ENCODE measurements around the gene SH3GL2.

Gene SH3GL2

DNA sequence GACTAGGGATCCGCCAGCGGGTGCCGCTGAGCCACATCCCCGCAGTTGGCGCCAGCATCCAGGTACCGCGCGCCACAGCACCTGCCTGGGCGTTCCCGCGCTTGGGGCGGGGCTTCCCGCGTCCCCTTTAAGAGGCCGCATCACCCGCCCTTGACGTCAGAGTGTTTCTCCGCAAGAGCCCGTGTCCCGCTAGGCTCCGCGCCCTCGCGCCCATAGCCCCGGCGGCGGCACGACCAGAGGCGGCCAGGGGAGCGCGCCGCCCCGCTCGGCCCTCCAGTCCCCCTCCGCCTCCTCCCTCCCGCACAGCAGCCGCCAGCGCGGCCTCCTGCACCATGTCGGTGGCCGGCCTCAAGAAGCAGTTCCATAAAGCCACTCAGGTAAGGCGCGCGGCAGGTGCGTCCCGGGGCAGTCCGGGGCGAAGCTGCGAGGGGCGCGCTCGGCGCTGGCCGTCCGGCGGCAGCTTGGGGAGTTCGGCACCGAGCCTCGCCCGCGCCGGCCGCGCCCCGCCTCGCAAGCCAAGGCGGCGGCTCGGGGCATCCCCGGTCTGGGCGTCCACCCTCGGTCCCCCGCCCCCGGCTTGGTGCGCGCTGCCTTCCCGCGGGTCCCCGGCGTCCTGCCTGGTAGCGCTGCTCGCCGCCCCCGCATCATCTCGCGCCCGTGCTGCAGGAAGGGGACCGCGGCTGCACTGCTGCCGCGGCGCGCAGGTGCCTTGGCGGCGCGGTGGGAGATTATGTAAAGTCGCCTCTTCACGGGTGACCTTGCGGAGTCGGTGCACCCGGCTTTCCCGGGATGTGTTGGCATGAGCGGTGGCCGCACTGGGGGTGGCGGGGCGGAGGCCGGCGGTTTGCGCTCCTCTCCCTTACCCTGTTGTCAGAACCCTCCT, at the start of gene SH3GL2:
Gene SH3GL2 (plus strand): TSS at position 156 of the 883 bp plus-strand sequence.
- DNase-seq = no peak

DNA sequence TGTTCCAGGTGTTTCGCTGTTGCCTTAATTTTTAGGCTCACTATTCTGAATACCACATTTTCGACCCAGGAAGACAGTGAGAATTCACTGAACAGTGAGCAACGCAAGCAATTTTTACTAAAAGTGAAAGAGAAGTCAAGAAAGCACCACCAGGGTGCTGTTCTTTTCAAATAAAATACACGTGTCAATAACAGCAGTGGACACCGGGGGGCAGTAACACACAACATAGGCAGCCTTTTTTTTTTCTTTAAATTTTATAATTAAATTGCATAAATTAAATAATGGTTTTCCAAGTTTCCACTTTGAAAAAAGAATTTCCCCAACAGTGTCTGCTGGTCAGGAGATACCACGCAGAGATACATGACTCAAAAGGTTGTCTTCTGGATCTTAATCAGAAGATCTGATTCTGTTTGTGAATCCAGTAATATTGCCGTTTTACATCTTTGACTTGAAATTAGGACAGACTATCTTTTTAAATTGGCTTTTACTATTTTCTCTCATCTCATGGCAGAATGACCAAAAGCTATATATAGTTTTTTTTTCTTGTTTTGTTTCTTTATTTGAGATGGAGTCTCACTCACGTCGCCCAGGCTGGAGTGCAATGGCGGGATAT, 47.1 kb upstream of the SH3GL2 start:
- no peak for DNase-seq

DNA sequence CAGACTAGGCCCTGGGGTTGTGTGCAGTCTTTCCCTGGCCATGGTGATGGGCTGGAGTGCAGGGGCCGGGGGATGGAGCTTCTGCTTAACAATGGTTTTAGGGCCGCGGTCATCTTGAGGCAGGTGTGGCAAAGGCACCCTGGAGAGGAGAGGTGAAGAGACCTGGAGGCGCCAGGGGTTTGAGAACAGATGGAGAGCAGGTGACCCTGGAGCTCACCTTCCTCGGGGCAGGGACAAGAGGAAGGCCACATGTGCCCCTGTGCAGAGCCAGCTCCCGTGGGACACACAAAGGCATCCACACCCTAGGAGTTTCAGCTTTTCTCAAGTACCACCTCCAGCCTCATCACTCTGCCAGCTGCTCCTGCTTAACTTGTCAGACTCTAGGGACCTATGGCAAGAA, 46.4 kb upstream of the SH3GL2 start:
- no peak for DNase-seq

DNA sequence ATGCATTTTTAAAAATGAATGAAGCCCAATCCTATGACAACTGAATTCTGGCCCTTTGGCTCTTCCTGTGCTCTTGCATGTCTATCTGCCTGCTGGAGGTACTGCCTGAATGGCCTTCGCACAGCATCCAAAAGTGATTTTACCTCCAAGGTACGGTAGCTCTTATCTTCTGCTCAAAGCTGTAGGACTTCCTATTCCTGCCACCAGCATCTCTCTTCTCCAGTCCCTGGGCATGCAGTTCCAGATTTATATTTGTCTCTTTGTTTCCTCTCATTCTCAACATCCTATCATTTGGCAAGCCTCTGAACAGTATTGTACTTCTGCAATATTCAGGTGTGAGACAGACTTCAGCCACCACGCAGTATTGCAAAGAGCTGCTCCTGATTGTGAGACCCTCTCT, 43.7 kb upstream of the SH3GL2 start:
- no peak for DNase-seq

DNA sequence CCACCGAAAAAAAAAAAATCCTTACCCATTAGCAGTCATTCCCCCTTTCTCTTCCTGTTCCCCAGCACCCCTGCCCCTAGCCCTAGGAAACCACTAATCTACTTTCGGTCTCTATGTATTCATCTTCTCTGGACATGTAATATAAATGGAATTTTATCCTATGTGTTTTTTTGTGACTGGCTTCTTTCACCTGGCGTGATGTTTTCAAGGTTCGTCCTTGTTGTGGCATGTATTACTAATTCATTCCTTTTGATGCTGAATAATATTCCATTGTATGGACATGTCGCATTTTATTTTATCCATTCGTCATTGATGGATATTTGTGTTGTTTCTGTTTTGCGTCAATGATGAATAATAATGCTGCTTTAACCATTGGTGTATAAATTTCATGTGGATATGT, 42.8 kb upstream of the SH3GL2 start:
- DNase-seq = no peak

DNA sequence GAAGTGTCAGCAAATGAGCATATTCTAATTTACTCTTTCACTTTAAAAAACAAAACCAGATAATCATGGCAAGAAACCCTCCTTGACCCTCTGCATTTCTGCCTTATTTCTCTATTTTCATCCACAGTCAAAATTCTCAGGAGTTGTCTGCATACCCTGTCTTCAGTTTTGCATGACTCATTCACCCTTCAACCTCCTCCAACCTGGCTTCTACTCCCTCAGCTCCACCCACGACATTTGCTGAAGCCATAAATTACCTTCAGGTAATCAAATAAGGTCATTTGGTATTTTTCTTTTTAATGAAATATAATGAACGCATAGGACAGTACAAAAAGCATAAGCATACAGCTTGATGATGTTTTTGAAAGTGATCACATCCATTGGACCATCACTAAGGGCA, 27.8 kb upstream of the SH3GL2 start:
- no peak for DNase-seq

DNA sequence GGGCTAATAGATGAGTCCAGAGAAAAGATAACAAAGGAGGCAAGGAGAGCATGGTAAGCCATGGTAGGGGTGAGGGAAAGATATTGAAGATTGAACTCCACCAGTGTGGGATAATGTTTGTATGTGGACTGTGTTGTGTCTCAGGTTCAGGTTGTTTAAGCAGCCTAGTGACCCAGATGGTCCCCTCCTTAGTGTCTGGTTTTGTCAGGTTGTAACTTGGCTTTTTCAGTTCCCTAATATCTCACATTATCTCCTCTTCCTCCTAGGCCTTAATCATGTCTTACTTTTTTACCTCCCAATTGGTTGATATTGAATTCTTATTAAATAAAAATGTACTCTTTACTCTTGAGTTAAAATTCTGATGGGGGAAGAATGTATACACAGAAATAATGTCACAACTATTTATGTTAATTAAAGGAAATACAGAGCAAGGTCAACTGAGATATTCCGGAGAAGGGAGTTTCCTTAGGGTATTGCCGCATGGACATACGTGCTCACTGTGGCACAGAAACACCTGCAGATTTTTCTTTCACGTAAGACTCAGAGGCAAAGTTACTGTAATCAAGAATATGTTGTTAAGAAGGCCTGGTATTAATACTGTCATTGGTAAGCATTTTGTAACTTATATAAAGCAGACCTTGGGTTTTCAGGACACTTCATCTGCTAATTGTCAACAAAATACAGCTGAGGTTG, 23.4 kb upstream of the SH3GL2 start:
- DNase-seq = no peak

DNA sequence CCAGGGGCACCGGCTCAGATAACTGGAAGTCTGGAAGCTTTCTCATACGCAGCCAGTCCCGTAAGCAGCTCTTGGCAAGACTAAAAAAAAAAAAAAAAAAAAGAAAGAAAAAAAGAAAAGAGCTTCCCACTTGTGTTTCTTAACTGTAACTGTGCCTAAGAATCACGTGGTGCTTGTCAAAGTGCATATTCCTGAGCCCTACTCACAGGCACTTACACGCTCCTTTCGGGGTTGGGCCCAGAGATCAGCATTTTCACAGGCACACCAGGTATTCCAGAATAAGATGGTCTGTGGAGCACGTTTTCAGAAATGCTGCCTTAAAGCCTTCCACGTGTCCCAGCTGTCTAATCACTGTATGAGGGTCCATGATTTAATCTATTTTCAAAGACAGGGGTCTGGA, 22.6 kb upstream of the SH3GL2 start:
- DNase-seq = no peak

DNA sequence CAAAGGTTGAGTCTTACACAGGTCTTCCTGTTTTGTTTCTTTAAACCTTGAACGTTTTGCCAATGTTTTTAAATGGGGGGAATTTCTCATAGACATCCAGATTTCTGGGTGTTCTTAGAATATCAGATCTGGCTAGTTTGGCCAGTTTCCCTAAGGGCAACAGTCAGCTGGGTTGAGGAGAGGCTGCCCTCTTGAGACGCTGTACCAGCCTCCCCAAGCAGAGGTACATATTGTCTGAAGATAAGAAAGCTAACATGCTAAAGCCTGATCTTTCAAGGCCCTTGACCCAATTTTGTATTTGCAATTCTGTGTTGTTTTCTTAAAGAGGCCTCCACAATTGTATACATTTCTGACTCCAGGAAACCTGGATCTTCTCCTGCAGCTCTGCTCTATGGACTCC, 21.9 kb upstream of the SH3GL2 start:
- DNase-seq = no peak

DNA sequence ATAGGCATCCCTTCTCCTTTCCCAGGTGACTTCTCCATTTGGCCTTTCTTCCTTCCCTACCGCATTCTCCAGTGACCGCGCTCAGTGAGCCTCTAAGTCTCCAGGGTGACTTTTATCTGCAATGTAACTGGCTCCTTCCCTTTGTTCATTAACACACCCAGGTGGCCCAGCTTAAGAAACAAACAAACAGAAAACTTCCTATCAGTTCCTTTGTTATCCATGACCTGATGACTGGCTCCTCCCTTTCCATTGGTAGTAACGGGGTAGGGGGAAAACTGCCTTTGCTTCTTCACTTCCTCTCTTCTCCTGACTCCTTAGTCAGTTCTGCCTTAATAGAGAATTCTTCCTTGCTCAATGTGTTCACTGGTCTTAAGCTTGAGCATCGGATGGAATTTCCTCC, 7.0 kb upstream of the SH3GL2 start:
- no peak for DNase-seq

DNA sequence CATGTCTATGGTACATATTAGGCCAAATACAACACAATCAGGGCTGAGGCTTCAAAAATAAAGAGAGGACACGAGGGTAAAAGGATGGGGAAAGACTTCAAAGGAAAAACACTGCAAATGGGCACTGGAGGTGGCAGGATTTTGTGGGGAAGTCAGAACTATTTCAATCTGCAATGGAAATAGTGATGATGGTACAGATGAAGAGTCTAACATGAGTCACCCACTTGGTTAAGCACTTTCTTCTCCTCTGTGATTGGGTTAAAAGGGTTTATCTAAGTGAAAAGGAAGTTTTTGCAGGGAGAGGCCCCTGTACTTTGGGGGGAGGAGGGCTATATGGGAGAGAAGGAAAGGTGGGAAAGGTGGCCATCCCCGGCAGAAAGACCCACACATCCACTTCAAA, 4.5 kb upstream of the SH3GL2 start:
- no peak for DNase-seq

DNA sequence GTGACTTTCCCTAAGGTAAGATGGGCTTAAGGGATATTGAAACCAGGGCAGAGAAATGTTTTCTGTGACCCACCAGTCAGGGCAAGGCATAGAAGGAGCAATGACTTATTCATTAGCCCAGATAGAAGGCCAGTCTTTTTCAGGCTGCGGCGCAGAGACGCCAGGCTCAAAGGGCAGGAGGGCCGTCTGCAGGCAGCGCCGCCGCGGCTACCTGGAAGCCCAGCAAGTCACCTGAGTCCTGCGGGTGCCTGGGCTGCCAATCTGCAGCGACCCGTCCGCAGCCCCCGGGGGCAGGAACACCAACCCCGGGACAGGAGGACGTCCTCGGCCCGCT, 322 bp upstream of the SH3GL2 start:
- DNase-seq = no peak

DNA sequence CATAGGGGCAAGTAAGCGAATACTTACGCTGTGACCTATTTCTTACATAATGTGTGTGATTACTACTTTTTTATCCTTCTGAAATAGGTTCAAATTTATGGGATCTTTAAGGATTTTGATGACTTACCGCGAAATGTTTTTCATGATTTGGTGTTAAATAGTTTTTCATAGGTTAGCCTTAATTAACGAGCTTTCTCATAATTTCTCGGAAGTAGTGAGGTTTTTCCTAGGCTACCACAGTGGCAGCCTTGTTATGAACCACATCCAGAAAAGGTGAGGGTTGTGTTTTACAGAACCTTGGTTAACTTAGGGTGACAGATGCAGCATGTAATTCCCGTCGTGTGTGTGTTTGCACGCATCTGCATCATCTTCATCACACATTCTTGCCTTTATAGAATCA, 1.3 kb downstream of the SH3GL2 start:
- DNase-seq = no peak

DNA sequence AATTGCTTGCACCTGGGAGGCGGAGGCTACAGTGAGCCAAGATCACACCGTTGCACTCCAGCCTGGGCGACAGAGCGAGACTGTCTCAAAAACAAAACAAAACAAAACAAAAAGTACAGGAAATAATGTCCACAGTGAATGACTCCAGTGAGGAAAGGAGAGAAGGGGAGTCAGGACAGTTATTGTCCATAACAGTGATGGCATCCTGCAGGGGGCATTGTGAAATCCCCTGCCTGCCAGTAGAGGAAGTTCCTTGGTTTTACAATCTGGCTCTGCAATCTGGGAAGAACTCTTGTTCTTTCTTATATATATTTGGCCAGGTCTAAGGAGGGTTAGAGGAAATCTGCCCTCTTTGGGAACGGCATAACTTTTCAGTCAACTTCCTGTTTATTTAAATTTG, 8.2 kb downstream of the SH3GL2 start:
- DNase-seq = no peak

DNA sequence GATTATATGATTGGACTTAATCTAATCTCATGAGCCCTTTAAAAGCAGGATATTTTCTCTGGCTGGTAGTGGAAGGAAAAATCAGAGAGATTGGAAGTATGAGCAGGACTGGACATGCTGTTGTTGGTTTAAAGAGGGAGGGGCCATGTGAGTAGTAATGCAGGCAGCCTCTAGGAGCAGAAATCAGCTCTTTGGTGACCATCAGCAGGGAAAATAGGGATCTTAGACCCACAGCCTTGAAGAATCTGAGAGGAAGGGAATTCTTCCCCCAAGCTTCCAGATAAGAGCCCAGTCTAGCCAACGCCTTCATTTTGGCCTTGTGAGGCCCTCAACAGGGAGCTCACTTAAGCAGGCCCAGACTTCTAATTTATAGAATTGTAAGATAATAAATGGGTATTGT, 9.5 kb downstream of the SH3GL2 start:
- no peak for DNase-seq

DNA sequence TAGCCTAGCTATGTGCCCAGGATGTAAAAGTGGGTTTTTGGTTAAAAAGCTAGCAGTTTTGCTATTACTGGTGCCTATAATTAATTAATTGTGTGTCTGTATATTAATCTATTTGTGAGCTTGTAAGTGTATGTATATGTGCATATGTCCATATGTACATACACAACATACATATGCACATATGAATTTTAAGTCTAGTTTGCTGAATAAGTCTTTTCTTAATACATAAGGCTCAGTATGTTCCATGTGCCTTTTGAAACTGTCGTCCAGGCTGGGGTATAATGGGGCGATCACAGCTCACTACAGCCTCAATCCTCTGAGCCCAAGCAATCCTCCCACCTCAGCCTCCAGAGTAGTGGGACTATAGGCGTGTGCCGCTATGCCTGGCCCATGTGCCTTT, 10.1 kb downstream of the SH3GL2 start:
- DNase-seq = no peak

DNA sequence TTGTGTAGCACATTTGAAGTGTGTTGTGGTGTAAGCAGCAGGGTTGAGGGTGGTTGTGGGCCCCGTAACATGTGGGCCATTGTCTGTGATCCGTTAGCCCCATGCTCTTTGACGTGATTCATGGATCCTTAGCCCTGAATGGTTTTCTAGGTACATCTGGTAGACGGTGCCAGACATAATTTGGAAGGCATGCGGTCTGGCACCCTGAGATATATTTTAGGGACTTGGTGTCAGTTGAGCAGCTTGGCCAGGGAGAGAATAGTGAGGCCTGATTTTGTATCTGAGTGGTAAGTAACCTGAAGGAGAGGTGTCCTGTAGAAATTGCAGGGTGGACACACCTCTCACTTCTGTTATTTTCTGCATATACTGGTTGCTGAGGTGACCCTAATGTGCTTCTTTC, 10.9 kb downstream of the SH3GL2 start:
- DNase-seq = no peak

DNA sequence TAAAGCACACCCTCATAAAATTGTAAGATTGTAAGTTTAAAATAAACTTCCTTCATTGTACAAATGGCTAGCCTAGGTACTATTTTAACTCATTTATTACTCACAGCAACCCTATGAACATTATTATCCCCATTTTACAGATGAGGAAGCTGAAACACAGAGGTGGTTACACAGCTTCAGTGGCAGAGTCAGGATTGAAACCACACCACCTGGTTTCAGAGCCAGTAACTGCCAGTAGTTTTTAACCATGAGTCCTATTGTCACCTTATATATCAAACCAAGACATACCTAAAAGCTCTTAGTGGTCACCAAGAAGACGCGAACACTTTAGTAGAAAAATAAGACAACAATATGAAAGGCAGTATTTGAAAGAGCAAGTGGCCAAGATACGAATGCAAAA, 16.1 kb downstream of the SH3GL2 start:
- no peak for DNase-seq

DNA sequence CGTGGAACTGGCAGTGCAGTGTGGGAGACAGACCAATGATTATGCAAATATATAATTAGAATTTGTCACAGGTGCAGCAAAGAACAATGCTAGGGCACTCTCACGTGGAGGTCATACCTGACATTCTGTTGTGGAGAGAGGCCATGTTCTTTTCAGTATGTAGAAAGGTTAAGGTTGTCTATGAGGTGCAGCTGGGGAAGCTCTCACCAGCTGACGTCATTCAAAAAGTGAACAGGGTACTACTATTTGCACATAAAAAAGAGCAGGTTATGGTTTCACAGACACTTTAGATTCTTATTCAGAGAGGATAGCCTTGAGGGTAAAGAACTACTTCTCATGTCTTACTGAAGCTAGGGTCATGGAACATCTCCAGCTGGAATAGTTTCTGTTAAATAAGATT, 19.1 kb downstream of the SH3GL2 start:
- DNase-seq = no peak

DNA sequence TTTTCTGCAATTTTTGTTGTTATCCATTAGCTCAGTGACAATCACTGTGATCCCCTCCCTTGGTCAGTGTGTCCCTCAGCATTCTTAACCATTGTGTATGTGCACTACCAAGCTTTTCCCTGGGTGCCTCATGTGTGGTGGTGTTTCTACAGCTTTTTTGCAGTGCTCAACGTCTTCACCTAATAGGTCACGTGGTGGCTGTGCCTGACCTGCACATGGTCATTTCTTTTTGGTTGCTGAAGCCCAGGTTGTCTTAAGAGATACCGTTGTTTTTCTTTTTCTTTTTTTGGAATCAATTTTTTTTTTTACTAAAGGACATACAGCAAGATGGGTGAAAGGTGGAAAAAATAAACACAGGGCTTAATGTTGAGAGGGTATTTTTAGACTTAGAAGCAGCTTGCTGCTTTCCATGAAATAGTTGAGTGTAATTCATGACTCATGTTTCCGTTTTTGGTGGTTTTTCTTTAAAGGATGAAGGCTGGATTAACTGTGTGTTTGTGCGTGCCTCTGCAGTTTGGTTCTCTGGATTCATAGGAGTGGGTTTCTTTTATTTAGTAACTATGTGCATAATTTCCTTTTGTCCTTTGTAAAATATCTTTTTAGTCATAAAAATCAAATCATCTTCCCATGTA, 22.2 kb downstream of the SH3GL2 start:
- no peak for DNase-seq

DNA sequence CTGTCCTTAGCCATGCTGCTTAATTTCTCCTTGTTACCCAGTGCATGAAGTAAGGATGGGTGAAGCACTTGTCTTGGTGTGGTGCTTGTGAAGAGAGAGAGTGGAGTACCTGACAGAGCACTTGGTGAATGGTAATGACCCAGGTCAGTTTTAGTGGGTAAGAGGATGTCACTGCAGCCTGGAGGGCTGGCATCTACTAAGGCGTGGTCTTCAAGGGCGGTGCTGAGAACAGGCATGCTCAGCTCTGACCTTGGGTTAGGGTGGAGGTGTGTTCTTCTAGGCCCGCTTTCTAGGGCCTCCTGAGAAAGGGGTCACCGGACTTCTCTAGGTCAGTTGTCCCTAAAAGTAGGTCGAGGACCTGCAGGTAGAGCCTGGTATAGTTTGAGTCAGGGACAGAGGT, 25.7 kb downstream of the SH3GL2 start:
- no peak for DNase-seq

DNA sequence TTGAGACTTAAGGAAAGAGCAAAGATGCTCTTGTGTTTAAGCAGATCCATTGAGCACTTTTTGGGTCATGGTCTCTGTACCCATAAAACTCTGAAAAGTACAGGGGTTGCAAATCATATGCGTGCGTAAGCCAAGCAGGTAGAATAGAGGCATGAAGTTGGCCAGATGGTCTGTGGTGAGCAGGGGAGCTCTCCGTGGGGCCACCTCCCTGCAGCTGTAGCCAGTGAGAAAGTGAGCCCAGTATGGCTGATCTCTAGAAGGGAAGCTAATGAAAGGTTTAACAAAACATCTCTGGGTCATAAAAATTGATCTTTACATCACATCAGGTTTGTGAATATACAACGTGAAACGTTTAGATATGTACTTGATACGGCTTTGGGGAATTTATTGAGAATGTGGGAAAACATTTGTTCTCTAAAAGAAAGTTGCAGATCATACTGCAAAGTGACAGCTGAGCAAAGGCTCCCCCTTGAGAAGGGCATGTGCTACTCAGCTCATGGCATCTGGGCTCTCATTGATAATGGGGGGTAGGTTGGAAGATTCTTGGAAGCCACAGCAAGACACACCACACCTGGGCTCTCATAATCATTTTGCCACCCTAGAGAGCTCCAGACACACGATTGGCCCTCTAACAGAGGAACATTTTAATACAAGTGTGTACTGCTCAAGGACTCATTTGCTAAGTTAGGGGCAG, 30.6 kb downstream of the SH3GL2 start:
- DNase-seq = no peak

DNA sequence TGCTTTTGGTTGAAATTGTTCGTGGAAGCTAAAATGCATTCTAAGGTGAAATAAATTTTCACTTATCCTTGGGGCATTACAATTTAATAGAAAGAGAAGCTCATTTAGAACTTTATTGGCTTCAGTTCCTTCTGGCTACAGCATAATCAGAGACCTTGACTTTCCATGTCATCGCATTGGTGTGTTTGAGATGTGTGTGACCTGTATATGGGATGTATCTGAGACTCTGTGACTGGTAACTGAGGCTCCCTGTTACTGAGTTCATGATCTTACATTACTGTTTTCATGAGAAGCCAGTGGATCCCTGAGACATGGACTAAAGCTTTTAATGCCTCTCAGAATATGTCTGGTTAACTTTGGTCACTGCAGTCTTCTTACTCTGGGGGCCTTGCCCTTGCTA, 32.5 kb downstream of the SH3GL2 start:
- DNase-seq = no peak
